Kidney (tissue), 14 donors: Measurements from ENCODE around the gene MAPK1. TPM values are rescaled to one million over a fixed set of nuclear protein-coding genes. Genes with fewer than 3 reads are reported as not detected.

Experiments
- DNase-seq, 5 donors: peaks; one replicate each; pipeline ENCODE4 v3.0.0-alpha.2; 2013 to 2020
- FAIRE-seq: peaks from 2 replicates; lab custom pipeline; 2012; peaks lifted over from hg19 to GRCh38; lab: Jason Lieb, UNC
- H3K27ac ChIP-seq, 2 donors: one replicate each; pipeline ENCODE4 v1.7.0; 2013; ENCODE audit warnings: low read depth in 2 of 2, low read length in 2 of 2, inconsistent platforms in 1 of 2
- H3K27me3 ChIP-seq: one replicate; pipeline ENCODE4 v1.7.1; 2013; ENCODE audit warnings: low read length, inconsistent platforms; ENCODE audit not compliant: control insufficient read depth, insufficient read depth
- H3K36me3 ChIP-seq, 3 donors: one replicate each; pipeline versions ENCODE4 v1.7.0 to v1.7.1; 2013; ENCODE audit warnings: low read length in 3 of 3, control low read depth in 1 of 3, inconsistent platforms in 1 of 3; ENCODE audit not compliant: insufficient read depth in 3 of 3, control insufficient read depth in 2 of 3
- H3K4me1 ChIP-seq, 3 donors: one replicate each; pipeline versions ENCODE4 v1.7.0 to v1.7.1; 2013; ENCODE audit warnings: low read length in 3 of 3, inconsistent platforms in 1 of 3, low read depth in 1 of 3; ENCODE audit not compliant: control insufficient read depth in 2 of 3, insufficient read depth in 2 of 3
- H3K4me3 ChIP-seq, 3 donors: one replicate each; pipeline versions ENCODE4 v1.7.0 to v1.8.1; 2013; ENCODE audit warnings: low read length in 3 of 3, control low read depth in 1 of 3, inconsistent platforms in 1 of 3
- H3K9ac ChIP-seq, 3 donors: one replicate each; pipeline versions ENCODE4 v1.7.0 to v1.7.1; 2013; ENCODE audit warnings: low read length in 3 of 3, control low read depth in 1 of 3, inconsistent platforms in 1 of 3
- H3K9me3 ChIP-seq, 3 donors: one replicate each; pipeline versions ENCODE4 v1.7.0 to v1.7.1; 2013; ENCODE audit warnings: low read length in 3 of 3, control low read depth in 1 of 3, inconsistent platforms in 1 of 3; ENCODE audit not compliant: control insufficient read depth in 2 of 3, insufficient read depth in 1 of 3
- intact Hi-C: fragments of 100-400 bp; cut with DNase I; formaldehyde crosslinking; loops from one replicate; pipeline ENCODE4 v1.11.1; 2022
- polyA plus RNA-seq: library from polyadenylated mRNA; stranded (reverse); fragments of 350-450 nt; fragmentation: Illumina TruSeq; extraction: RNeasy Lipid Tissue Mini Kit (QIAGEN cat#74804); gene quantifications from one replicate; pipeline ENCODE4 v1.2.3, GENCODE V29; 2014; ENCODE audit warnings: low read depth, low replicate concordance; ENCODE audit not compliant: insufficient read depth
- total RNA-seq: library from RNA; stranded (reverse); fragmentation: NEBNext Ultra II Directional; extraction: Animal tissue kit (Norgen Biotek cat#: 25700); gene quantifications from one replicate; pipeline ENCODE4 v1.2.1, GENCODE V29; 2021
- TF ChIP-seq, protein P1 (sequence below): IDR thresholded peaks from 3 replicates; pipeline ENCODE4 v1.5.1; 2012; ENCODE audit warnings: mild to moderate bottlenecking, moderate library complexity, borderline replicate concordance; ENCODE audit not compliant: insufficient read depth; ENCODE audit errors: extremely low read depth
- donor health status: control.
- donor health status: control.
- donor health status: control.
- donor health status: control.
- donor health status: control.
- donor health status: DM: yes; HTN: yes; CAD: no.
- donor health status: Normal renal cell carcinoma (clear cell type).

MAPK1 gene
- total and polyA plus RNA-seq, 2 donors from 2014 or later = 21.3 to 128 TPM

DNA sequence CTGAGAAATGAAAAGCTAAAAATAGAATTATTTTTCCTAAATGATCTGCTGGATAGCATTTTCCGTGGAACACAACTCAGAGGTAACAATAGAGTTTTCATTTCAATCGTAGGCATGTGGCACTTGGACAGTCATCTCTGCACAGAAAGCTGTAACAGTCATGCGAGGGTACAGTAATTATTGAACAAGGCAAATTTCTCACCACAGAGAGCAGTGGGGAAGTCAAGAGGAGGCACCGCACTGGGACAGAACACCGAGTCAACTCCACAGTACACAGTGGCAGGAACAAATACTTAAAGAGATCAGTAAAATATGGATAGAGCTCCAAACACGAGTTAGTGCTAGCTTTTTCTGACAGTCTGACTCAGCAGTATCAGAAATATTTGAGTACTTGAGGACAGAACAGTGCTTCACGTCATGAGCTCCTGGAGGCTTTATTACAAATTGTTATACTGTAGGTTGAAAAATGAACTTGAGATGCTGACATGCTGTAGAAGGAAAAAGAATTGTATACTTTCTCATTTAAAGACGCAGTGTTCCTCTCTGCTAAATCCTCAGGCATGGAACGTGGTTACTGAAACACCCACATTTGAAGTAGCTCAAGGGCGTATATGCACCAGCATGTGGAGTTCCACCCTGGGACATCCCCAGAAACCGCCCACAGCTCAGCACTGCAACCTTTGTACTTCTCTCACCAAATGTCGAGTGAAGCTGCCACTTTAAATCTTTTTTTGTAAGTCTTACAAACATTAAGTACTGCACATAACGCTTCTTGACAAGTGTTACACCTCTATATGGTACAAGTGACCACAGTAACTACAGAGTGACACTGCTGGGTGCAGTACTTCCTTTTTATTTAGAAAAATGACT lies 104.5 kb downstream of the MAPK1 start:
- H3K4me3 ChIP-seq = no peak overlapping the region
- no peak for DNase-seq
- H3K27me3 ChIP-seq = no peaks in the 10 kb centered on the region
- H3K9ac ChIP-seq = no peak overlapping the region
- TF ChIP-seq, protein P1, sequence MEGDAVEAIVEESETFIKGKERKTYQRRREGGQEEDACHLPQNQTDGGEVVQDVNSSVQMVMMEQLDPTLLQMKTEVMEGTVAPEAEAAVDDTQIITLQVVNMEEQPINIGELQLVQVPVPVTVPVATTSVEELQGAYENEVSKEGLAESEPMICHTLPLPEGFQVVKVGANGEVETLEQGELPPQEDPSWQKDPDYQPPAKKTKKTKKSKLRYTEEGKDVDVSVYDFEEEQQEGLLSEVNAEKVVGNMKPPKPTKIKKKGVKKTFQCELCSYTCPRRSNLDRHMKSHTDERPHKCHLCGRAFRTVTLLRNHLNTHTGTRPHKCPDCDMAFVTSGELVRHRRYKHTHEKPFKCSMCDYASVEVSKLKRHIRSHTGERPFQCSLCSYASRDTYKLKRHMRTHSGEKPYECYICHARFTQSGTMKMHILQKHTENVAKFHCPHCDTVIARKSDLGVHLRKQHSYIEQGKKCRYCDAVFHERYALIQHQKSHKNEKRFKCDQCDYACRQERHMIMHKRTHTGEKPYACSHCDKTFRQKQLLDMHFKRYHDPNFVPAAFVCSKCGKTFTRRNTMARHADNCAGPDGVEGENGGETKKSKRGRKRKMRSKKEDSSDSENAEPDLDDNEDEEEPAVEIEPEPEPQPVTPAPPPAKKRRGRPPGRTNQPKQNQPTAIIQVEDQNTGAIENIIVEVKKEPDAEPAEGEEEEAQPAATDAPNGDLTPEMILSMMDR = no peak
- H3K27ac ChIP-seq = no peak overlapping the region
- peaks cover 0 to 2% (median 0%) of the 10 kb centered on the region in 3 donors for H3K4me1 ChIP-seq
- H3K36me3 ChIP-seq = peaks cover 2 to 49% (median 49%) of the 10 kb centered on the region in 3 donors
- intact Hi-C loops = no loop called here
- H3K9me3 ChIP-seq = no peaks in the 10 kb centered on the region
- no peak for FAIRE-seq

DNA sequence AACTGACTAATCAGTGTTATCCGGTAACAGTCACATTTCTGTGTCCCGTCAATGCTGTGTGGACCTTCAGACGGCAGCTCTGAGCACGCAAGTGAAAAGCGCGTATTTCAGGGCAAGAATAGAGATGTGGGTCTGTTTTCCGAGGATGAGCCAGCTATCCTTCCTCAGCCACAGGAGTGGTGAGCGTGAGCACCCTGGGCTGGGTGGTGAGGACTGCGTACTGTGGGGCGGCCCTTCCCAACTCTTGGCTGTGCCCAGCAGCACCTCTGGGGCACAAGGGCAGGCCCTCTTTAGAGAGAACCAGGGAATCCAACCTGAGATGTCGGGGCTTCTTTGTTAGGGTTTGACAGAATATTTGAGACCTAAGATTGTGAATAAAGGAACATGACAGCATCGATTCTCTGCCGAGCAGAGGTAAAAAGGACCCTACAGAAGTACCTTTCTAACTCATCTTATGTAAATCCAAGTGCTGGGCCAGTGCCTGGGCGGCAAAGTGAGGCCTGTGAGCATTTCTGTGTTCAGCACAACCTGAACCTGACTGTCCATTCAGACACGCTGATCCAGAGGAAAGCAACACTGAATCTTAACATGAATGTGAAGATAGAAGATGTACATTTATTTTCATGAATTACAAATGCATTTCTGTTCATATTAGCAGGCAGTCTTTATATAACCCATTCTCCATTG lies 105.3 kb downstream of the MAPK1 start:
- H3K4me3 ChIP-seq = no peak overlapping the region
- H3K36me3 ChIP-seq = peaks cover 0 to 45% (median 44%) of the 10 kb centered on the region in 3 donors
- TF ChIP-seq, protein P1 = no peak
- H3K27ac ChIP-seq = no peak overlapping the region
- no peaks in the 10 kb centered on the region for H3K9me3 ChIP-seq
- no peak overlapping the region for H3K9ac ChIP-seq
- peaks cover 0 to 2% (median 0%) of the 10 kb centered on the region in 3 donors for H3K4me1 ChIP-seq
- intact Hi-C loops = no loop called here
- FAIRE-seq (no peak), DNase-seq (no peak)
- H3K27me3 ChIP-seq = no peaks in the 10 kb centered on the region

- Histone ChIP-seq H3K4me1 (peaks cover 0 to 2% (median 0%) of the 10 kb centered on the region in 3 donors), H3K9ac (no peak overlapping the region), H3K9me3 (no peaks in the 10 kb centered on the region), H3K27me3 (no peaks in the 10 kb centered on the region), H3K4me3 (no peak overlapping the region), H3K36me3 (peaks cover 0 to 36% (median 33%) of the 10 kb centered on the region in 3 donors), H3K27ac (no peak overlapping the region)
- TF ChIP-seq, protein P1 = no peak
- intact Hi-C loops = no loop called here
- FAIRE-seq (no peak), DNase-seq (no peak)
Measured at GRCh38 chr22:21761086-21761485, 106.4 kb downstream of the MAPK1 start.
